CD8-positive, alpha-beta memory T cell (primary cell): ENCODE data around the gene DHPS. TPM values are rescaled to one million over a fixed set of nuclear protein-coding genes. Genes with fewer than 3 reads are reported as not detected.
A peak's percentile ranks its signal among the peaks of the same experiment; 100 is the strongest.

ENCODE experiments used
- CTCF ChIA-PET: fragments of 350-600 bp; sonication (Branson Sonifier 250); formaldehyde crosslinking; loops from one replicate; lab custom pipeline; 2021; ENCODE audit warnings: antibody characterized with exemption; lab: Charles Lee
- POLR2A ChIA-PET: fragments of 350-600 bp; sonication (Branson Sonifier 250); formaldehyde crosslinking; loops from one replicate; lab custom pipeline; 2021; ENCODE audit warnings: antibody characterized with exemption; lab: Charles Lee
- DNase-seq, 5 donors: peaks; one replicate each; pipeline versions ENCODE4 v3.0.0 to v3.0.0-alpha.2; 2020 to 2022; ENCODE audit warnings: mixed read lengths in 1 of 5
- H3K27ac ChIP-seq: one replicate; pipeline ENCODE4 v1.7.0; 2013; ENCODE audit warnings: low read depth, mild to moderate bottlenecking, low read length, moderate library complexity
- H3K27me3 ChIP-seq: 2 replicates; pipeline ENCODE4 v1.7.0; 2013; ENCODE audit warnings: low read length, mild to moderate bottlenecking; ENCODE audit not compliant: insufficient read depth, poor library complexity, severe bottlenecking
- H3K36me3 ChIP-seq: 2 replicates; pipeline ENCODE4 v1.7.0; 2013; ENCODE audit warnings: mild to moderate bottlenecking, low read length, moderate library complexity; ENCODE audit not compliant: insufficient read depth
- H3K4me1 ChIP-seq: 2 replicates; pipeline ENCODE4 v1.7.0; 2013; ENCODE audit warnings: mild to moderate bottlenecking, low read length, moderate library complexity; ENCODE audit not compliant: insufficient read depth
- H3K4me3 ChIP-seq: 2 replicates; pipeline ENCODE4 v1.7.0; 2013; ENCODE audit warnings: mild to moderate bottlenecking, low read length
- H3K9me3 ChIP-seq: 2 replicates; pipeline ENCODE4 v1.7.0; 2013; ENCODE audit warnings: mild to moderate bottlenecking, low read length
- H3K27ac Mint-ChIP-seq, 8 donors: one replicate each; pipeline ENCODE4 v1.8.0; 2020 to 2021; ENCODE audit warnings: mixed read lengths in 8 of 8, mild to moderate bottlenecking in 6 of 8, inconsistent platforms in 3 of 8, moderate library complexity in 3 of 8
- H3K27me3 Mint-ChIP-seq, 2 donors: one replicate each; pipeline ENCODE4 v1.8.0; 2020 to 2021; ENCODE audit warnings: mixed read lengths in 2 of 2, mild to moderate bottlenecking in 1 of 2, moderate library complexity in 1 of 2
- H3K36me3 Mint-ChIP-seq, 3 donors: one replicate each; pipeline ENCODE4 v1.8.0; 2020 to 2021; ENCODE audit warnings: mixed read lengths in 3 of 3, inconsistent platforms in 1 of 3, mild to moderate bottlenecking in 1 of 3
- H3K4me1 Mint-ChIP-seq, 3 donors: one replicate each; pipeline ENCODE4 v1.8.0; 2020 to 2021; ENCODE audit warnings: mixed read lengths in 3 of 3, inconsistent platforms in 1 of 3, mild to moderate bottlenecking in 1 of 3
- H3K4me3 Mint-ChIP-seq, 7 donors: one replicate each; pipeline ENCODE4 v1.8.0; 2020 to 2021; ENCODE audit warnings: mixed read lengths in 7 of 7, mild to moderate bottlenecking in 6 of 7, moderate library complexity in 4 of 7, inconsistent platforms in 2 of 7
- H3K9me3 Mint-ChIP-seq, 5 donors: one replicate each; pipeline ENCODE4 v1.8.0; 2020 to 2022; ENCODE audit warnings: mixed read lengths in 5 of 5, mild to moderate bottlenecking in 3 of 5, moderate library complexity in 2 of 5, inconsistent platforms in 1 of 5
- polyA plus RNA-seq: library from polyadenylated mRNA; unstranded; fragments of 300-500 nt; fragmentation: Illumina TruSeq; gene quantifications from one replicate; pipeline ENCODE4 v1.2.3, GENCODE V29; 2021
- total RNA-seq, 2 experiments: library from RNA; stranded (reverse); gene quantifications; one replicate each; pipeline ENCODE4 v1.2.3, GENCODE V29; 2021

DHPS gene
- total and polyA plus RNA-seq, 3 experiments from 2014 or later, result 91.8 to 116 (median 113) TPM

DNA sequence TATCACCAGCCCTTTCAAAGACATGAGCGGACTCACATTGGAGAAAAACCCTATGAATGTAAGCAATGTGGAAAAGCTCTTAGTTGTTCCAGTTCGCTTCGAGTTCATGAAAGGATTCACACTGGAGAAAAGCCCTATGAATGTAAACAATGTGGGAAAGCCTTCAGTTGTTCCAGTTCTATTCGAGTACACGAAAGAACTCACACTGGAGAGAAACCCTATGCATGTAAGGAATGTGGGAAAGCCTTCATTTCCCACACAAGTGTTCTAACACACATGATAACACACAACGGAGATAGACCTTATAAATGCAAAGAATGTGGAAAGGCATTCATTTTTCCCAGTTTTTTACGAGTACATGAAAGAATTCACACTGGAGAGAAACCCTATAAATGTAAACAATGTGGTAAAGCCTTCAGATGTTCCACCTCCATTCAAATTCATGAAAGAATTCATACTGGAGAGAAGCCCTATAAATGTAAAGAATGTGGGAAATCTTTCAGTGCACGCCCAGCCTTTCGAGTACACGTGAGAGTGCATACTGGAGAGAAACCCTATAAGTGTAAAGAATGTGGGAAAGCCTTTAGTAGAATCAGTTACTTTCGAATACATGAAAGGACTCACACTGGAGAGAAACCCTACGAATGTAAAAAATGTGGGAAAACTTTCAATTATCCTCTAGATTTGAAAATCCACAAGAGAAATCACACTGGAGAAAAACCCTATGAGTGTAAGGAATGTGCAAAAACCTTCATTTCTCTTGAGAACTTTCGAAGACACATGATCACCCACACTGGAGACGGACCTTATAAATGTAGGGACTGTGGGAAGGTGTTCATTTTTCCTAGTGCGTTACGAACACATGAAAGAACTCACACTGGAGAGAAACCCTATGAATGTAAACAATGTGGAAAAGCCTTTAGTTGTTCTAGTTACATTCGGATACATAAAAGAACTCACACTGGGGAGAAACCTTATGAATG lies 53.3 kb downstream of the DHPS start:
- peaks cover 4 to 12% (median 7%) of the 10 kb centered on the region in 3 donors for H3K4me1 Mint-ChIP-seq
- Histone ChIP-seq H3K27me3 (no peaks in the 10 kb centered on the region), H3K9me3 (peaks cover 17% of the 10 kb centered on the region), H3K4me1 (no peaks in the 10 kb centered on the region), H3K4me3 (no peak overlapping the region), H3K36me3 (peaks cover 33% of the 10 kb centered on the region), H3K27ac (no peak overlapping the region)
- H3K4me3 Mint-ChIP-seq, result no peak overlapping the region
- ChIA-PET CTCF (interaction anchor here (1.4 kb wide), 1 partner anchor 12 kb away, joined by 6 read pairs; no protein-coding TSS in a partner anchor), POLR2A (no interaction called here)
- H3K27me3 Mint-ChIP-seq, result no peaks in the 10 kb centered on the region
- H3K36me3 Mint-ChIP-seq, result peaks cover 25 to 68% (median 28%) of the 10 kb centered on the region in 3 donors
- DNase-seq, result no peak
- peaks cover 2 to 14% (median 9%) of the 10 kb centered on the region in 5 donors for H3K9me3 Mint-ChIP-seq
- H3K27ac Mint-ChIP-seq, result peak overlapping the region in 1 of 8 donors; percentile 48

DNA sequence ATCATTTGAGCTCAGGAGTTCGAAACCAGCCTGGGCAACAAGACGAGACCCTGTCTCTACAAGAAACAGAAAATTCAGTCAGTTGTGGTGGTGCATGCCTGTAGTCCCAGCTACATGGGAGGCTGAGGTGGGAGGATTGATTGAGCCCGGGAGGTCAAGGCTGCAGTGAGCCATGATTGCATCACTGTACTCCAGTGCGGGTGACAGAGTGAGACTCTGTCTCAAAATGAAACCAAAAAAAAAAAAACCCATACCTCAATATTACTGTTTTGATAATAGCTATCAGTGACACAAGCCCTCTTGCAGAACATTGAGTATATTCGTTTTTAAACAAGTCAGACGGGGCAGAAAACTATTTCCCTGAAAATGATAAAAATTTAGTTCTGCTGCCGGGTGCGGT lies 54.7 kb downstream of the DHPS start:
- Mint-ChIP-seq H3K27ac (no peak overlapping the region), H3K27me3 (no peaks in the 10 kb centered on the region), H3K9me3 (peaks cover 2 to 14% (median 9%) of the 10 kb centered on the region in 5 donors), H3K36me3 (peaks cover 23 to 67% (median 28%) of the 10 kb centered on the region in 3 donors), H3K4me1 (peaks cover 6 to 20% (median 16%) of the 10 kb centered on the region in 3 donors), H3K4me3 (no peak overlapping the region)
- CTCF ChIA-PET, result interaction anchor here (1.0 to 1.4 kb wide), 2 partner anchors 13 to 45 kb away, joined by 3 to 6 read pairs; no protein-coding TSS in a partner anchor
- Histone ChIP-seq H3K27ac (no peak overlapping the region), H3K4me3 (no peak overlapping the region), H3K4me1 (no peaks in the 10 kb centered on the region), H3K9me3 (peaks cover 17% of the 10 kb centered on the region), H3K36me3 (peaks cover 33% of the 10 kb centered on the region), H3K27me3 (no peaks in the 10 kb centered on the region)
- POLR2A ChIA-PET, result no interaction called here
- DNase-seq, result no peak

Other genes starting within 250 kb of the DHPS start
- 1 to 10 TPM; 4.2 to 4.6 TPM for gene ZNF443, start 240.9 kb downstream of the DHPS start, total RNA-seq
- gene ZNF443, start 240.9 kb downstream of the DHPS start, polyA plus RNA-seq, result 2.5 TPM
- 1 to 10 TPM; 2.5 TPM for gene ZNF709, start 197.1 kb downstream of the DHPS start, total RNA-seq
- gene ZNF709, start 197.1 kb downstream of the DHPS start, polyA plus RNA-seq, result 1.1 TPM
- gene ZNF564, start 130.4 kb downstream of the DHPS start, total RNA-seq, result 1 to 10 TPM; 7.4 to 8.0 TPM
- 16.7 TPM for gene ZNF564, start 130.4 kb downstream of the DHPS start, polyA plus RNA-seq
- 1 to 10 TPM; 8.0 to 8.4 TPM for gene ZNF490, start 71.1 kb downstream of the DHPS start, total RNA-seq
- 6.9 TPM for gene ZNF490, start 71.1 kb downstream of the DHPS start, polyA plus RNA-seq
- 10 to 100 TPM; 23.6 to 23.8 TPM for gene ZNF791, start 71.0 kb downstream of the DHPS start, total RNA-seq
- 21.3 TPM for gene ZNF791, start 71.0 kb downstream of the DHPS start, polyA plus RNA-seq
- gene MAN2B1, start 15.1 kb downstream of the DHPS start, total RNA-seq, result 10 to 100 TPM; 83.8 to 85.3 TPM
- gene MAN2B1, start 15.1 kb downstream of the DHPS start, polyA plus RNA-seq, result 76.4 TPM
- gene WDR83, start 15.1 kb downstream of the DHPS start, total RNA-seq, result 10 to 100 TPM; 18.8 to 19.9 TPM
- 13.1 TPM for gene WDR83, start 15.1 kb downstream of the DHPS start, polyA plus RNA-seq
- gene GNG14, start 6.1 kb upstream of the DHPS start, total RNA-seq, result not detected
- gene GNG14, start 6.1 kb upstream of the DHPS start, polyA plus RNA-seq, result not detected
- gene FBXW9, start 14.8 kb upstream of the DHPS start, total RNA-seq, result 1 to 10 TPM; 7.9 to 8.1 TPM
- 5.9 TPM for gene FBXW9, start 14.8 kb upstream of the DHPS start, polyA plus RNA-seq
- gene TNPO2, start 42.1 kb upstream of the DHPS start, total RNA-seq, result 100 to 1,000 TPM; 148 TPM
- gene TNPO2, start 42.1 kb upstream of the DHPS start, polyA plus RNA-seq, result 3.4 TPM
- 100 to 1,000 TPM; 243 to 247 TPM for gene TRIR, start 52.8 kb upstream of the DHPS start, total RNA-seq
- gene TRIR, start 52.8 kb upstream of the DHPS start, polyA plus RNA-seq, result 248 TPM
- gene GET3, start 55.6 kb upstream of the DHPS start, total RNA-seq, result 100 to 1,000 TPM in 1 of 2 experiments, 10 to 100 TPM in 1; 96.9 to 101 TPM
- 72.5 TPM for gene GET3, start 55.6 kb upstream of the DHPS start, polyA plus RNA-seq
- gene BEST2, start 69.9 kb upstream of the DHPS start, total RNA-seq, result not detected
- gene BEST2, start 69.9 kb upstream of the DHPS start, polyA plus RNA-seq, result not detected
- 10 to 100 TPM in 1 of 2 experiments, 1 to 10 TPM in 1; 9.8 to 11.4 TPM for gene HOOK2, start 93.7 kb upstream of the DHPS start, total RNA-seq
- gene HOOK2, start 93.7 kb upstream of the DHPS start, polyA plus RNA-seq, result 2.9 TPM
- 100 to 1,000 TPM; 249 to 259 TPM for gene JUNB, start 109.6 kb upstream of the DHPS start, total RNA-seq
- gene JUNB, start 109.6 kb upstream of the DHPS start, polyA plus RNA-seq, result 1,529 TPM
- gene PRDX2, start 119.9 kb upstream of the DHPS start, total RNA-seq, result 100 to 1,000 TPM; 183 to 184 TPM
- 257 TPM for gene PRDX2, start 119.9 kb upstream of the DHPS start, polyA plus RNA-seq
- gene THSD8, start 120.2 kb upstream of the DHPS start, total RNA-seq, result 10 to 100 TPM; 24.6 to 31.0 TPM
- gene THSD8, start 120.2 kb upstream of the DHPS start, polyA plus RNA-seq, result not detected
- gene RNASEH2A, start 124.7 kb upstream of the DHPS start, total RNA-seq, result 10 to 100 TPM; 51.5 to 62.4 TPM
- 24.1 TPM for gene RNASEH2A, start 124.7 kb upstream of the DHPS start, polyA plus RNA-seq
- not detected for gene RTBDN, start 152.7 kb upstream of the DHPS start, total RNA-seq
- gene RTBDN, start 152.7 kb upstream of the DHPS start, polyA plus RNA-seq, result not detected
- under 1 TPM; 0.24 to 0.38 TPM for gene MAST1, start 156.6 kb upstream of the DHPS start, total RNA-seq
- 1.2 TPM for gene MAST1, start 156.6 kb upstream of the DHPS start, polyA plus RNA-seq
- 10 to 100 TPM; 20.7 to 22.4 TPM for gene DNASE2, start 199.6 kb upstream of the DHPS start, total RNA-seq
- gene DNASE2, start 199.6 kb upstream of the DHPS start, polyA plus RNA-seq, result 61.6 TPM
- gene KLF1, start 205.3 kb upstream of the DHPS start, total RNA-seq, result under 1 TPM; 0.84 to 0.90 TPM
- gene KLF1, start 205.3 kb upstream of the DHPS start, polyA plus RNA-seq, result not detected
- gene GCDH, start 209.3 kb upstream of the DHPS start, total RNA-seq, result 10 to 100 TPM; 59.4 to 60.1 TPM
- gene GCDH, start 209.3 kb upstream of the DHPS start, polyA plus RNA-seq, result 19.7 TPM
- 1 to 10 TPM; 1.5 to 2.1 TPM for gene SYCE2, start 237.4 kb upstream of the DHPS start, total RNA-seq
- not detected for gene SYCE2, start 237.4 kb upstream of the DHPS start, polyA plus RNA-seq